H1 (cell line): ENCODE measurements around the gene IL17RE. TPM values are rescaled to one million over a fixed set of nuclear protein-coding genes. Genes with fewer than 3 reads are reported as not detected.

Experiments
- CTCF ChIA-PET: fragments of 300-600 bp; sonication (Branson Sonifier 250); formaldehyde crosslinking; loops from one replicate; lab custom pipeline; 2021; ENCODE audit not compliant: partially characterized antibody; lab: Charles Lee
- POLR2A ChIA-PET: fragments of 300-600 bp; sonication (Branson Sonifier 250); formaldehyde crosslinking; loops from one replicate; lab custom pipeline; 2021; ENCODE audit warnings: inconsistent platforms; ENCODE audit not compliant: partially characterized antibody; lab: Charles Lee
- DNase-seq, 2 experiments: peaks; one replicate each; pipeline versions ENCODE4 v3.0.0 to v3.0.0-alpha.2; 2010 to 2022; ENCODE audit warnings: low spot score in 2 of 2, low read depth in 1 of 2, mixed read lengths in 1 of 2
- FAIRE-seq: peaks from 2 replicates; lab custom pipeline; 2011; peaks lifted over from hg19 to GRCh38; lab: Jason Lieb, UNC
- H2AFZ ChIP-seq: 2 replicates; pipeline ENCODE4 v1.8.1; 2012; ENCODE audit warnings: low read length, inconsistent platforms
- H2AK5ac ChIP-seq: 2 replicates; pipeline ENCODE4 v1.6.1; 2013; ENCODE audit warnings: low read depth, low read length
- H2BK120ac ChIP-seq: replicated peaks from 2 replicates; pipeline ENCODE3; 2013; ENCODE audit warnings: low read depth, low read length, inconsistent platforms
- H2BK12ac ChIP-seq: 2 replicates; pipeline ENCODE4 v1.6.1; 2013; ENCODE audit warnings: low read depth, low read length
- H2BK15ac ChIP-seq: 2 replicates; pipeline ENCODE4 v1.6.1; 2013; ENCODE audit warnings: low read length
- H2BK20ac ChIP-seq: 2 replicates; pipeline ENCODE4 v1.6.1; 2013; ENCODE audit warnings: low read length
- H2BK5ac ChIP-seq: 2 replicates; pipeline ENCODE4 v1.6.1; 2013; ENCODE audit warnings: low read depth, low read length
- H3K14ac ChIP-seq: 2 replicates; pipeline ENCODE4 v1.6.1; 2013; ENCODE audit warnings: inconsistent platforms; ENCODE audit not compliant: insufficient read length
- H3K18ac ChIP-seq: 2 replicates; pipeline ENCODE4 v1.6.1; 2013; ENCODE audit warnings: low read length; ENCODE audit errors: extremely low read depth
- H3K23ac ChIP-seq: 2 replicates; pipeline ENCODE4 v1.6.1; 2013; ENCODE audit warnings: inconsistent platforms; ENCODE audit not compliant: insufficient read length
- H3K23me2 ChIP-seq: 2 replicates; pipeline ENCODE4 v1.6.1; 2013; ENCODE audit warnings: low read depth, low read length
- H3K27ac ChIP-seq: 2 replicates; pipeline ENCODE4 v1.6.1; 2011; ENCODE audit warnings: low read depth, low read length, inconsistent platforms
- H3K27me3 ChIP-seq, 4 experiments: replicated peaks in 1 of 4; 1 replicate in 1 of 4; 2 replicates in 3 of 4; pipeline versions ENCODE4 v1.6.1 to v1.8.1; 2011 to 2013; ENCODE audit warnings: low read length in 3 of 4, mild to moderate bottlenecking in 3 of 4, inconsistent platforms in 2 of 4, mixed read lengths in 2 of 4, moderate library complexity in 1 of 4; ENCODE audit not compliant: control insufficient read depth in 3 of 4, insufficient read depth in 3 of 4; ENCODE audit errors: extremely low read depth in 1 of 4
- H3K36me3 ChIP-seq, 4 experiments: 2 replicates each; pipeline versions ENCODE4 v1.6.1 to v1.8.1; 2011 to 2013; ENCODE audit warnings: mild to moderate bottlenecking in 4 of 4, low read length in 3 of 4, moderate library complexity in 2 of 4, control low read depth in 1 of 4, inconsistent platforms in 1 of 4; ENCODE audit not compliant: insufficient read depth in 4 of 4, control insufficient read depth in 2 of 4
- H3K4ac ChIP-seq: replicated peaks from 2 replicates; pipeline ENCODE3; 2013; ENCODE audit warnings: low read length, low read depth, mixed read lengths, inconsistent platforms; ENCODE audit not compliant: insufficient read length
- H3K4me1 ChIP-seq, 4 experiments: replicated peaks in 1 of 4; 1 replicate in 1 of 4; 2 replicates in 3 of 4; pipeline versions ENCODE4 v1.6.1 to v1.8.1; 2011 to 2013; ENCODE audit warnings: low read length in 3 of 4, inconsistent platforms in 2 of 4, mixed read lengths in 1 of 4; ENCODE audit not compliant: insufficient read depth in 4 of 4, control insufficient read depth in 3 of 4
- H3K4me2 ChIP-seq, 2 experiments: 2 replicates each; pipeline versions ENCODE4 v1.6.1 to v1.8.1; 2011 to 2013; ENCODE audit warnings: low read depth in 2 of 2, low read length in 2 of 2, control low read depth in 1 of 2, inconsistent platforms in 1 of 2, mild to moderate bottlenecking in 1 of 2; ENCODE audit not compliant: insufficient read depth in 1 of 2
- H3K4me3 ChIP-seq, 4 experiments: fragments of 200-600, 300-600 bp in 1 of 4; sonication (generic), shearing (Covaris generic), sonication (Bioruptor Twin) in 1 of 4; 2 replicates each; pipeline versions ENCODE4 v1.5.1 to v1.8.1; 2011 to 2016; ENCODE audit warnings: low read length in 4 of 4, low read depth in 3 of 4, control low read depth in 2 of 4, inconsistent platforms in 2 of 4, mild to moderate bottlenecking in 2 of 4, mixed read lengths in 1 of 4, moderate library complexity in 1 of 4; ENCODE audit not compliant: insufficient read depth in 2 of 4; ENCODE audit errors: extremely low read depth in 1 of 4
- H3K56ac ChIP-seq: replicated peaks from 2 replicates; pipeline ENCODE3; 2013; ENCODE audit warnings: low read depth, mild to moderate bottlenecking, mixed read lengths, low read length, inconsistent platforms; ENCODE audit not compliant: insufficient read length
- H3K79me1 ChIP-seq: 2 replicates; pipeline ENCODE4 v1.6.1; 2013; ENCODE audit warnings: low read depth, low read length, control low read depth
- H3K79me2 ChIP-seq, 2 experiments: 2 replicates each; pipeline versions ENCODE4 v1.6.1 to v1.8.1; 2012 to 2013; ENCODE audit warnings: low read length in 2 of 2, mild to moderate bottlenecking in 2 of 2, inconsistent platforms in 1 of 2; ENCODE audit not compliant: insufficient read depth in 2 of 2, control insufficient read depth in 1 of 2
- H3K9ac ChIP-seq, 4 experiments: replicated peaks in 1 of 4; 1 replicate in 1 of 4; 2 replicates in 3 of 4; pipeline versions ENCODE4 v1.6.1 to v1.8.1; 2011 to 2013; ENCODE audit warnings: low read depth in 3 of 4, low read length in 3 of 4, control low read depth in 2 of 4, mild to moderate bottlenecking in 2 of 4, moderate library complexity in 2 of 4, inconsistent platforms in 1 of 4; ENCODE audit errors: extremely low read depth in 1 of 4
- H3K9me3 ChIP-seq, 2 experiments: 2 replicates each; pipeline versions ENCODE4 v1.6.1 to v1.8.1; 2012 to 2013; ENCODE audit warnings: mild to moderate bottlenecking in 2 of 2, moderate library complexity in 2 of 2, control low read depth in 1 of 2, inconsistent platforms in 1 of 2, low read depth in 1 of 2, low read length in 1 of 2, mixed read lengths in 1 of 2; ENCODE audit not compliant: insufficient read depth in 2 of 2
- H4K20me1 ChIP-seq, 2 experiments: replicated peaks in 1 of 2; 2 replicates each; pipeline versions ENCODE3 to v1.8.1; 2011 to 2013; ENCODE audit warnings: inconsistent platforms in 2 of 2, low read length in 2 of 2, mild to moderate bottlenecking in 1 of 2; ENCODE audit not compliant: insufficient read depth in 2 of 2, control insufficient read depth in 1 of 2
- H4K5ac ChIP-seq: 2 replicates; pipeline ENCODE4 v1.6.1; 2013; ENCODE audit warnings: low read length, low read depth, mixed read lengths, inconsistent platforms; ENCODE audit not compliant: insufficient read length
- H4K8ac ChIP-seq: 2 replicates; pipeline ENCODE4 v1.8.0; 2013; ENCODE audit warnings: mild to moderate bottlenecking, moderate library complexity, low read length, inconsistent platforms; ENCODE audit not compliant: insufficient read depth; ENCODE audit errors: extremely low read depth
- H4K91ac ChIP-seq: replicated peaks from 2 replicates; pipeline ENCODE3; 2013; ENCODE audit warnings: low read length, mixed read lengths, inconsistent platforms; ENCODE audit not compliant: insufficient read length
- ASH2L ChIP-seq: fragments of 200-600, 300-600 bp; sonication (generic); IDR thresholded peaks from one replicate; pipeline ENCODE4 v1.7.1; 2017; ENCODE audit warnings: low read length
- CBX5 ChIP-seq: fragments of 300-800, 300-1000 bp; sonication (generic); IDR thresholded peaks from 2 replicates; pipeline ENCODE4 v1.7.1; 2016; ENCODE audit warnings: antibody characterized with exemption, low read length, low read depth
- CBX8 ChIP-seq: fragments of 300-800, 300-1000 bp; sonication (generic); IDR thresholded peaks from 2 replicates; pipeline ENCODE4 v1.7.1; 2016; ENCODE audit warnings: low read depth, low read length, borderline replicate concordance
- CHD2 ChIP-seq: IDR thresholded peaks from 2 replicates; pipeline ENCODE4 v1.6.1; 2012; ENCODE audit warnings: low read length, improper control_type of control experiment
- GTF2F1 ChIP-seq: IDR thresholded peaks from 2 replicates; pipeline ENCODE4 v1.6.1; 2012; ENCODE audit warnings: low read depth, low read length, improper control_type of control experiment, borderline replicate concordance
- KDM4A ChIP-seq: IDR thresholded peaks from one replicate; pipeline ENCODE4 v1.7.1; 2012; ENCODE audit warnings: low read depth, mild to moderate bottlenecking, moderate library complexity, low read length, inconsistent platforms; ENCODE audit not compliant: severe bottlenecking
- KDM5A ChIP-seq: fragments of 200-600 bp; IDR thresholded peaks from 2 replicates; pipeline ENCODE4 v1.7.1; 2012; ENCODE audit warnings: mild to moderate bottlenecking, low read length, inconsistent platforms, mixed read lengths
- NANOG ChIP-seq: IDR thresholded peaks from 2 replicates; pipeline ENCODE4 v1.6.1; 2011; ENCODE audit warnings: low read length, low read depth, mild to moderate bottlenecking, inconsistent platforms; ENCODE audit not compliant: insufficient read depth, poor library complexity, severe bottlenecking
- POU5F1 ChIP-seq: IDR thresholded peaks from 2 replicates; pipeline ENCODE4 v1.6.1; 2011; ENCODE audit warnings: low read depth, mild to moderate bottlenecking, low read length, moderate library complexity
- SIX5 ChIP-seq: IDR thresholded peaks from 2 replicates; pipeline ENCODE4 v1.6.1; 2011; ENCODE audit warnings: mild to moderate bottlenecking, low read depth, low read length
- SUZ12 ChIP-seq: fragments of 200-600 bp; sonication (generic); IDR thresholded peaks from 2 replicates; pipeline ENCODE4 v1.6.1; 2012; ENCODE audit warnings: mild to moderate bottlenecking, inconsistent platforms, low read length, moderate library complexity, mixed read lengths
- TCF12 ChIP-seq: IDR thresholded peaks from 2 replicates; pipeline ENCODE4 v1.6.1; 2011; ENCODE audit warnings: low read depth, mild to moderate bottlenecking, low read length
- WGBS, 2 experiments: shearing (Covaris generic) in 1 of 2; methylation state at CpG; one replicate each; pipeline versions ENCODE4 v1.1.6 to v1.1.7; 2013 to 2015; ENCODE audit warnings: low lambda C conversion rate in 2 of 2, mixed read lengths in 2 of 2, inconsistent platforms in 1 of 2, low coverage in 1 of 2, missing lambda C conversion rate in 1 of 2; ENCODE audit not compliant: insufficient replicate concordance in 2 of 2, insufficient coverage in 1 of 2, insufficient read length in 1 of 2; ENCODE audit errors: extremely low coverage in 1 of 2, missing lambda C conversion rate in 1 of 2; 5-methylcytosine and 5-hydroxymethylcytosine counted together
- polyA plus RNA-seq, 7 experiments: library from polyadenylated mRNA; depleted of rRNA in 3 of 7; stranded (reverse) in 5 of 7; unstranded in 2 of 7; fragments of >200 nt in 5 of 7; fragments of 200-250 nt in 2 of 7; gene quantifications; 1 replicate in 5 of 7; 2 replicates in 1 of 7; 4 replicates in 1 of 7; pipeline versions ENCODE4 v1.2.1 to v1.2.3, GENCODE V29; 2011 to 2013; ENCODE audit warnings: missing spikeins in 2 of 7, mixed read lengths in 2 of 7
- total RNA-seq: library from RNA; stranded (reverse); fragmentation: NEBNext Ultra II Directional; extraction: Animal tissue kit (Norgen Biotek cat#: 25700); gene quantifications from 2 replicates; pipeline ENCODE4 v1.2.1, GENCODE V29; 2021

Gene IL17RE
- total and polyA plus RNA-seq, 2 of the 8 experiments (the other 6 are each of a cell fraction or from before 2014, with no cell fraction given): 3.4 to 4.9 TPM

DNA sequence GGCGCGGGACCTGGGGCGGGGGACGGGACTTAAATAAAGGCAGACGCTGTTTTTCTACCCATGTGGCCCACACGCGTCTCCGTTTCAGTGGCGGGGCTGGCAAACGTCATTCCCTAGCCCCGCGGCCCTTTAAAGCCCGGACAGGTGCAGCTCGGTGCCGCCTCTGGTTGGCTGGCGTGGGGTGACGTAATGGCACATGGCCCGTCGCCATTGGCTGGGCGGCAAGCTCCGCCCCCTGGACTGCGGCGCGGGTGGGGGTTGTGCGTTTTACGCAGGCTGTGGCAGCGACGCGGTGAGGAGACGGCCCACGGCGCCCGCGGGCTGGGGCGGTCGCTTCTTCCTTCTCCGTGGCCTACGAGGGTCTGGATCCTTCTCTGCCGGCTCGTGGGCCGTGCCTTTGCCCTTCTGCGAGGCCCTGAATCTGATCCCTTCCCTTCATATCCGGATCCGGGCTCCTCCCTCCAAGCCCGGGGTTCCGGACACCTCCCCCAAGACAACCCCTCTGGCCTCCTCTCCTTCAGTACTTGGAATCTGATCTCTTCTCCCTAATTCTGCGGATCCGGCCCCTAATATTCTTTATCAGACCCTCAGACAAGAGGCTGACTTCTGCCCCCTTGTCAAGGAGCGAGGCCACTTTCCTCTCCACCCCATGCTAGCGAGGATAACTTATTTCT, 31.1 kb downstream of the IL17RE start, which contains the start of gene CRELD1:
TSS of gene CRELD1 (plus strand) at position 274 of the 674 bp plus-strand sequence. CDS start 605 bp downstream, outside the sequence.
- Histone ChIP-seq H3K56ac (peak within 1 kb of the TSS; percentile 14), H3K4me1 (peaks cover 0 to 10% (median 5%) of the 10 kb centered on the region in 4 experiments; a peak in 6 of 7 replicates), H4K20me1 (no peaks in the 10 kb centered on the region), H3K18ac (peak within 1 kb of the TSS; percentile 96), H4K8ac (peak within 1 kb of the TSS; percentile 99), H2AFZ (peak within 1 kb of the TSS; percentile 79; the same call in 1 of the 2 replicates), H4K5ac (peak within 1 kb of the TSS; percentile 56), H3K23me2 (peaks cover 13% of the 10 kb centered on the region; the same call in 1 of the 2 replicates), H3K4me3 (peak within 1 kb of the TSS; percentile 62 to 78 (median 68)), H4K91ac (peak within 1 kb of the TSS; percentile 92), H3K23ac (no peak within 1 kb of the TSS), H2BK15ac (peak within 1 kb of the TSS; percentile 97; the same call in 1 of the 2 replicates), H3K4me2 (peak within 1 kb of the TSS; percentile 77 to 90), H3K9ac (peak within 1 kb of the TSS; percentile 69 to 83 (median 80)), H3K36me3 (no peaks in the 10 kb centered on the region), H3K27me3 (peaks cover 0 to 3% (median 0%) of the 10 kb centered on the region in 4 experiments; a peak in 1 of 7 replicates), H2BK20ac (no peak within 1 kb of the TSS), H3K14ac (no peak within 1 kb of the TSS), H2AK5ac (no peak within 1 kb of the TSS), H3K4ac (peak within 1 kb of the TSS; percentile 80), H2BK5ac (peak within 1 kb of the TSS; percentile 75), H3K79me1 (no peaks in the 10 kb centered on the region), H3K79me2 (no peaks in the 10 kb centered on the region), H3K27ac (peak within 1 kb of the TSS; percentile 61; the same call in 1 of the 2 replicates), H2BK120ac (no peak within 1 kb of the TSS), H3K9me3 (no peaks in the 10 kb centered on the region), H2BK12ac (peak within 1 kb of the TSS; percentile 80)
- FAIRE-seq: no peak
- ChIA-PET POLR2A (interaction anchor here (0.5 to 5.9 kb wide), 19 partner anchors 9 to 141 kb away, joined by 3 to 43 read pairs (median 5); partner anchors contain the start of genes ARPC4, EMC3, IL17RC and PRRT3), CTCF (interaction anchor here (0.7 to 7.5 kb wide), 18 partner anchors 12 to 134 kb away, joined by 3 to 86 read pairs (median 5); partner anchors contain the start of genes EMC3, IL17RC, JAGN1 and PRRT3)
- DNase-seq: peak in 1 of 2 experiments; percentile 98
- 4% methylated on average over 42 of the region's 50 CpGs; no CpG with 5 or more reads in 1 of the 2 experiments for WGBS, 2 experiments
- TF ChIP-seq GTF2F1 (no peak), KDM4A (peak; percentile 76), CBX8 (no peak), SIX5 (no peak), TCF12 (no peak), SUZ12 (no peak), CBX5 (no peak), ASH2L (no peak), KDM5A (no peak), POU5F1 (no peak), NANOG (no peak), CHD2 (peak; percentile 66)
